ENCODE data around the gene IL1RAPL2.
"Not testable (repeated sequence)": the region's sequence is repeated elsewhere in the genome, so short reads cannot be mapped to it uniquely, and the experiment has no call there.

IL1RAPL2 gene

GRCh38 chrX:105018865-105019264 lies 452.9 kb downstream of the IL1RAPL2 start:
- no peak for DNase-seq (ENCODE audit: low read depth)

- not testable (repeated sequence) for DNase-seq (ENCODE audit: low read depth)
Observed at GRCh38 chrX:105028962-105029361, 463.0 kb downstream of the IL1RAPL2 start.

DNA sequence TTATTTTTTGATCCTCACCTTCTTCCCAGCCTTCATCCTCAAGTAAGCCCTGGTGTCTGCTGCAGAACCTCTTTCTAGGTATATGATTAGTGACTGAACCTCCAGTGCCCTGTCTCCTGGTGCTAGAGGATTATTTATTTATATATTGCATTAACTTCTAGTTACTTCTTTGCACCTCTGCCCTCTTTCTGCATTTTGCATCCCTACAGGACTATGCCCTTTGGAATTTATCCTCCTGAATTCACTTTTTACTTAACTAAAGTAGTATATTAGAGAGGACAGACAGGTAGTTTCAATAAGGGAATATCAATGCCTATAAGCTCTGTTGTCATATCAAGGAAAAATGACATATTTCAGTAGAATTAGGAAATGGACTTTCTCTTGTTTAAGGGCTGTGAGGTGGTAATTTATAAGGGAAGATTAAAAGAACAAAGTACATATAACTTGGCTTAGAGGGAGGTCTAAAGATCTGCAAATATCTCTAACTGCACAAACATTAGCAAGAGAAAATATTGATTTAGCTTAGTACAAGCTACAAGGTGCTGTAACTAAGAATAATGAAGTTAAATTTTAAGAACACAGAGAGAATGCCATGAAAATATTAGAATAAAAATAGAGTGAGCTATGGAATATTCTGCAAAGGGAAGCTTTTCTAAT lies 472.8 kb downstream of the IL1RAPL2 start:
- no peak for DNase-seq (ENCODE audit: low read depth)

GRCh38 chrX:105050921-105051320 lies 484.9 kb downstream of the IL1RAPL2 start:
- no peak for DNase-seq (ENCODE audit: low read depth)

GRCh38 chrX:105051364-105051763 lies 485.4 kb downstream of the IL1RAPL2 start:
- no peak for DNase-seq (ENCODE audit: low read depth)

GRCh38 chrX:105052926-105053325 lies 486.9 kb downstream of the IL1RAPL2 start:
- no peak for DNase-seq (ENCODE audit: low read depth)

- no peak for DNase-seq (ENCODE audit: low read depth)
Observed at GRCh38 chrX:105063743-105064142, 497.7 kb downstream of the IL1RAPL2 start.

GRCh38 chrX:105098201-105098600 lies 532.2 kb downstream of the IL1RAPL2 start:
- no peak for DNase-seq (ENCODE audit: low read depth)

DNA sequence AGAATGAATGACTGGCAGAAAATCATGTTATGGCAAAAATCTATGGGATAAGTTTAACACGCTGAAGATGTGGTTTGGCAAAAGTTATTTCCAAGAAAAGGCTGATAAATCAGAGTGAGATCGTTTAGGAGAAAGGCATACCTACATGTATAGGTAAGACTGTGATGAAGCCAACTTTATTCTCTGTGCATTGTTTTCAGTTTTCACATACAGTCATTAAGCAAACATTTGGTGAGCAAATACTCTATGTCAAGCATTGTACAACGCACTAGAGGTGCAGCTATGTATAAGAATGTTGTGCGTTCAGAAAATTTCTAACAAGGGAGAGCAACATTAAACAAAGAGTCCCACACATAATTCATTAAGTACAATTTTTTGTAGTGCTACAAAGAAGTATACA lies 532.8 kb downstream of the IL1RAPL2 start:
- DNase-seq (ENCODE audit: low read depth), result no peak

DNA sequence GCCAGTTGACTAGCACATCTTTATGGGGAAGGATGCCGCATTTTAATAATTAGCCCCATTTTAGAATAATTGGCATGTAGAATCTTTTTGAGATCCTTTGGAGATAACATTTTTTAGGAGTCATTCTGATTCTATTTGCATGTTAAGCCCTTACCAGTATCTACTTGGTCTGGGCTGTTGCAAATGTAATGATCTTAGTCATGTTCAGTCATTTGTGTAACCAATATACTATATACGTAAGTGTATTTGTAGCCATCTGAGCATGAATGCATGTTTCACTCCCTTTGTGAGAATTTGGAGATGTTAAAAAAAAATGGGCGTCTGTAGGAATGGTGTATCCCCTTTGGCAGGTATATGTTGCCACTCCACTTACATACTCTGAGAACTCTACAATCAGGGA lies 535.4 kb downstream of the IL1RAPL2 start:
- no peak for DNase-seq (ENCODE audit: low read depth)

GRCh38 chrX:105109936-105110335 lies 543.9 kb downstream of the IL1RAPL2 start:
- DNase-seq (ENCODE audit: low read depth), result no peak

GRCh38 chrX:105114554-105115130 lies 548.6 kb downstream of the IL1RAPL2 start:
- DNase-seq (ENCODE audit: low read depth), result no peak

GRCh38 chrX:105115596-105116320 lies 549.8 kb downstream of the IL1RAPL2 start:
- DNase-seq (ENCODE audit: low read depth), result not testable (repeated sequence)

DNA sequence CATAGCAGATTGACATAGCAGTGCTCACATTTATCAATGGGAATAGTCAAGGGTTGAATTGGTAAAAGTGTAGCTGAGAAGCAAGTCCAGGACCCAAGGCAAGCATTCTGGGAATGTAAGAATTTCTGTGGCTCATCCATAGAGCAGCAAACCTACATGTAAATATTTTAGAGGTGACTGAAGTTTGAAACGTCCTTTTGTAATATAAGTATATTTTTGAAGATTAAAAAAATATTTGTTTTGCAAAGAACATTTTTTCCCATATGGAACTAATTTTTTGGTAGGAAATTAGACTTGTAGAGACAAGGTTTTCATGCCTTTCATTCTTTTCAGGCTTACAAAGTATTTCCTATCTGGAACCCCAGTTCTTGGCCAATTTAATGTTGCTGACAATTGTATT lies 550.5 kb downstream of the IL1RAPL2 start:
- no peak for DNase-seq (ENCODE audit: low read depth)

DNA sequence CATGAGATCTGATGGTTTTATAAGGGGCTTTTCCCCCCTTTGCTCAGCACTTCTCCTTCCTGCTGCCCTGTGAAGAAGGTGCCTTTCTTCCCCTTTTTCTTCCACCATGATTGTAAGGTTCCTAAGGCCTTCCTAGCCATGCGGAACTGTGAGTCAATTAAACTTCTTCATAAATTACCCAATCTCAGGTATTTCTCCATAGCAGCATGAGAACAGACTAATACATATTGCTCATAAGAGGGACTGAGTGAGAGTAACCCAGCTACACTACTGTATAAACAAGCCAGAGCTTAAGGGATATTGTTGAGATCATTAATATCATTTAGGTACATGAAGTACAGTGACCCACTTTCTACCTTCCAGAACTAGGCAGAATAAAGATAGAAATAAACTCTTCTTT lies 551.6 kb downstream of the IL1RAPL2 start:
- no peak for DNase-seq (ENCODE audit: low read depth)

DNA sequence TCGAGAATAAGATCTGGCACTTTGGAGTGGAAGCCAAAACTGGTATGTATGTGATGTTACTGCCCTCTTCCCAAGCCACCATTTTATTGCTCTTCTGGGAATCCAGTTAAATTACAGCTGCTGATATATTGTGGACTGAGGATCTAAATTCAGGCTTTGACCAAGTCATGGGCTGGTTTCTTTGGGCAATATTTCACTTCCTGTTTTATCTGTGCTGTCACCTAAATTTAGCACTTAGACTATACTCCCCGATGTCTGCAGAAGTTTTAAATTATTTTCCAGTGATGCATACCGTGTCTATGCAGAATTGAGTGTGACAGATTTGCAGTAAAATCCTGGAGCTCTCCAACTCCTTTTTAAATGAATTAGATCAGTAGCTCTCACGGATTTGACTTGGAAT lies 554.5 kb downstream of the IL1RAPL2 start:
- no peak for DNase-seq (ENCODE audit: low read depth)

- no peak for DNase-seq (ENCODE audit: low read depth)
Observed at GRCh38 chrX:105121186-105121585, 555.2 kb downstream of the IL1RAPL2 start.

DNA sequence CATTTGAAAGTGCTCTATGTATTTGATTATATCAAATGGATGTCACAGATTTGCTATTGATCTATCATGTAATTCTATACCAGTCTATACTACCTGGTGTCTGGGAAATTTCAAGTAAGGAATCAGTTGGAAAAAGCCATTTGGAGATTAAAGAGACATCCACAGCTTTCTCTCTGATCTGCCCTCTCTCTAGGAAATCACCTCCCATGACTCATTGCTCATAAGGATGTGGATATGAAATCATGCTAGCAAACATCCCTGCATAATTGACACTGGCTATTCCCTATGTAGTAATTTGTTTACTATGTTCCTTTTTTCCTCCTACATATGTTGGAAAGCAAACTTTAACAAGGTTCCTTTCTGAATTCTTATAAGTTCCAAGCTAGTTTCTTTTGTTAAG lies 560.2 kb downstream of the IL1RAPL2 start:
- DNase-seq (ENCODE audit: low read depth), result no peak

DNA sequence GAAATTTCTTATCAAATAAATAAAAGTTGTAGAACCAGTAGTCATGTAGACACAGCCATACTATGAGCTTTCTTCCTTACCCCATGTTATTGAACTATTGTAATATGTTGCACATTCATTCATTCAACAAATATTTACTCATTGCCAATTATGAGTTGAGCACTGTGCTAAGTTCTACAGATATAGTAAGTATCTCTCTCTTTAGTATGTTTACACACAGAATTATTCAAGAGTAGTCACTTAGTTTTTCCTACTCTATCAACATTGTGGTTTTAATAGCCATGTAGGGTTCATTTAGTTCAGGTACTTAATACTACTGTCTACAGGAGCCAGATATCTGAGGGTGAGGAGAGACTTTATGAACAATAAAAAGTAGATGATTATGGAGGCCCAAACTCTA lies 568.3 kb downstream of the IL1RAPL2 start:
- DNase-seq (ENCODE audit: low read depth), result no peak

GRCh38 chrX:105136786-105137185 lies 570.8 kb downstream of the IL1RAPL2 start:
- DNase-seq (ENCODE audit: low read depth), result no peak

- no peak for DNase-seq (ENCODE audit: low read depth)
Observed at GRCh38 chrX:105150036-105150435, 584.0 kb downstream of the IL1RAPL2 start.

GRCh38 chrX:105150557-105150956 lies 584.6 kb downstream of the IL1RAPL2 start:
- no peak for DNase-seq (ENCODE audit: low read depth)

DNA sequence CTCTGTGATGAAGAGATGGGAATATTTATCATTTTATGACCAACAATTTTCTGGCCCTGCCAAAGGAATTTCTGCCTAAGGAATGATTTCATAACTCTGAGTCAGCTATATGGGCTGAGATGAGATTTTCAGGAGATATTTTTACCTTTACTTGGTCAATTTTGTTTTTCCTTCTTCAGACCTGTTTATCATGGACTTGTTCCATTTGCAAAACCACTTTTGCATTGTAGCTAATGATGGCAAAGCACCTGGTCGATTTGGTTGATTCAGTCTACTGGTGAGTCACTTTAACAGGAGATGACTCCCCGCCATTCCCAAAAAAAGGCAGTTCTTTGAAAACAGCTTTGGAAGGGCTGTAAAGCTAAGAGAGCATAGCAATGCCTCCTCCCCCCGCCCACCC lies 601.2 kb downstream of the IL1RAPL2 start:
- no peak for DNase-seq (ENCODE audit: low read depth)
